ENCODE results near the gene FGGY.

FGGY gene

DNA sequence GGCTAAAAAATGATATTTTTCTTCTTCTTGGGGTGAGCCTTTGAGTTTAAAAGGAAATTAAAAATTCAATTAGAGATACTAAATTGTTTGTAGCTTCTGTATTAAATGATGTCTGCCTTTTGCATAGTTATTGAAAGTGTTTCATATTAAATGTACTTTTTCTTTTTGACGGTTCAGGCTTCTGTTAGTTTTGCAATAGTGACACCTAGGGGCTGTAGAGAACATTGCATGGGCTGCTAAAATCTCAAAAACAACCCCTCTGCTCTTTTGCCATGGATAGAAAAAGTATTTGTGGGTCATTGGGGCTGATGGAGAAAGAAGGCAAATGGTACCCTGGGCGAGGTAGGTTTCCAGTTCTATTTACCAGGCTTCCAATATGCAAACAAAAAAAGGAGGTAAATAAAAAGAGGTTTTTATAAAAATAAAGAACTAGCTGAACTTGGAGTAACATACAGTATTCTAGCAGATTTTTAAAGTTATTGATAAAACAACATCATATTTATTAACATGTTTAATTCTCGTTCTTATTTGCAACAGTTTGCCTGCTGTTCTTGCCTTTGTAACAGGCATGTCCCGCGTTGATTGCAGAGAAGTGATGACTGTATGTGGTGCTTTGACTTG, 402.4 kb downstream of the FGGY start:
- peak; percentile 64 for TF ChIP-seq CTCF (IDR thresholded peaks at IDR 0.05; ENCODE audit: borderline replicate concordance, control extremely low read depth, extremely low read depth, insufficient read depth, missing control alignments)
- DNase-seq (ENCODE audit: low spot score): peak; percentile 34
- in situ Hi-C loops (cut with MboI; ENCODE audit: low sequenced_read_pairs, unreplicated experiment): no loop called here

DNA sequence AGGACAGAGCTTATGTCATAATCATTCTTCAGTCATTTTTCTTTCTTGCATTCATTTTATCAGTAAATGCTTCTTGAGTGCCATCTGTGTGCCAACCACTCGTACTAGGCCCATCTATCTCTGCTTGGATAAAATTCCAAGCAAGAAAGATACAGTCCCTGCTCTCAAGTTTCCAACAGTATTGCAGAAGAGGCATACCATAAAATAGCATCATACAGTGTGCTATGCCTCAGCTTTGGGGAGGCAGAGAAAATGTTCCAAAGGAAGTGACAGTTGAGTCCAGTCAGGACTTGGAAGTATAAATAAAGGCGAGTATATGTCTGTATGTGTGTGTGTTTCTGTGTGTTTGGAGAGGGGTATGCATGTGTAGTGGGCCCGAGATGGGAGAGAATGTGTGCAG, 404.5 kb downstream of the FGGY start:
- DNase-seq (ENCODE audit: low spot score): no peak
- in situ Hi-C loops (cut with MboI; ENCODE audit: low sequenced_read_pairs, unreplicated experiment): no loop called here
- TF ChIP-seq CTCF (IDR thresholded peaks at IDR 0.05; ENCODE audit: borderline replicate concordance, control extremely low read depth, extremely low read depth, insufficient read depth, missing control alignments): no peak

DNA sequence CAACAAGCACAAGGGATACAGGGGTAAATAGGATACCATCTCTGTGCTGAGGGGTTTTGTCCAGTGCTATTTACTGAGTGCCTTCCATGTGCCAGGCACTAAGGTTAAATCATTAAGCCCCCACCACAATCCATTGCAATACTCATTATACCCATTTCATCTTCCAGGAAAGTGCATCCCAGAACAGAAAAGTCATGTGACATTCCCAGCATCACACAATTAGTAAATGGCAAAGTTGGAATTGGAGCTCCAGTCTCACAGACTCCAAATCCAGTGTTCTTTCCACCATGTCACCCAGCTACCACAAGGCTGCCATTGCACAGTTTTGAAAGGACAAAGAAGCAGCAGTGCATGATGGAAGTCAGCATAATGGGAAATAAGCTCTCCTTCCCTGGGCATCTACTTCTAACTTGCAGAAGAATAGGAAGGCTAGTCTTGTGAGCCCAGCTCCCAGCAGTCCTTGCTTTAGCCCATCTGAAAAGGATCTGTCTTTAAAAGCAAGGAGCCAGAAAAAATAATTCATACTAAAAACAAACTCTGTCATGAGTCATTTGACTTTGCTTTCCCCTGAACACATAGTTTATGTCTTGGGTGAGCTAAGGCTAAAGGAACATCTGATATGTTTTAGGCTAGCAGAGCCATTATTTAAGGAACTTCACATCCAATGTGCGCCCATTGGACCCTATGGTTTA, 406.5 kb downstream of the FGGY start:
- in situ Hi-C loops (cut with MboI; ENCODE audit: low sequenced_read_pairs, unreplicated experiment): no loop called here
- DNase-seq (ENCODE audit: low spot score): no peak
- no peak for TF ChIP-seq CTCF (IDR thresholded peaks at IDR 0.05; ENCODE audit: borderline replicate concordance, control extremely low read depth, extremely low read depth, insufficient read depth, missing control alignments)

- DNase-seq (ENCODE audit: low spot score): no peak
- no peak for TF ChIP-seq CTCF (IDR thresholded peaks at IDR 0.05; ENCODE audit: borderline replicate concordance, control extremely low read depth, extremely low read depth, insufficient read depth, missing control alignments)
- in situ Hi-C loops (cut with MboI; ENCODE audit: low sequenced_read_pairs, unreplicated experiment): no loop called here
Observed at GRCh38 chr1:59703918-59704378, 407.1 kb downstream of the FGGY start.

DNA sequence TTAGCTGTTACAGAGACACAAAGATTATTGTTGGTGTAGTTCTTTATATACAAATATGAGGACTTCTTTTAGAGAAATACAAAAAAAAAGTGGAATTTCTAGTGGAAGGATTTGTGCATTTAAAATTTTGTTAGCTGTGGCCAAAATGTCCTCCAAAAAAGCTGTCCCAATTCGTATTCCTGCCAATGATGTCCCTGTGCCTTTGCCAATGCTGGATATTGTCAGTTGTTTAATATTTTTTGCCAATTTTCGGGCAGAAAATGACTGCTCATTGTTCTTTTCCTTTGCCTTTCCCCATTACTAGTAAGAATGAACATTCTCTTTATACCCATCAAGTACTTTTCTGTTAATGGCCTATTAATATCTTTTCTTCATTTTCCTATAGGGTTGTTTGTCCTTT, 407.8 kb downstream of the FGGY start:
- in situ Hi-C loops (cut with MboI; ENCODE audit: low sequenced_read_pairs, unreplicated experiment): no loop called here
- TF ChIP-seq CTCF (IDR thresholded peaks at IDR 0.05; ENCODE audit: borderline replicate concordance, control extremely low read depth, extremely low read depth, insufficient read depth, missing control alignments): no peak
- no peak for DNase-seq (ENCODE audit: low spot score)

DNA sequence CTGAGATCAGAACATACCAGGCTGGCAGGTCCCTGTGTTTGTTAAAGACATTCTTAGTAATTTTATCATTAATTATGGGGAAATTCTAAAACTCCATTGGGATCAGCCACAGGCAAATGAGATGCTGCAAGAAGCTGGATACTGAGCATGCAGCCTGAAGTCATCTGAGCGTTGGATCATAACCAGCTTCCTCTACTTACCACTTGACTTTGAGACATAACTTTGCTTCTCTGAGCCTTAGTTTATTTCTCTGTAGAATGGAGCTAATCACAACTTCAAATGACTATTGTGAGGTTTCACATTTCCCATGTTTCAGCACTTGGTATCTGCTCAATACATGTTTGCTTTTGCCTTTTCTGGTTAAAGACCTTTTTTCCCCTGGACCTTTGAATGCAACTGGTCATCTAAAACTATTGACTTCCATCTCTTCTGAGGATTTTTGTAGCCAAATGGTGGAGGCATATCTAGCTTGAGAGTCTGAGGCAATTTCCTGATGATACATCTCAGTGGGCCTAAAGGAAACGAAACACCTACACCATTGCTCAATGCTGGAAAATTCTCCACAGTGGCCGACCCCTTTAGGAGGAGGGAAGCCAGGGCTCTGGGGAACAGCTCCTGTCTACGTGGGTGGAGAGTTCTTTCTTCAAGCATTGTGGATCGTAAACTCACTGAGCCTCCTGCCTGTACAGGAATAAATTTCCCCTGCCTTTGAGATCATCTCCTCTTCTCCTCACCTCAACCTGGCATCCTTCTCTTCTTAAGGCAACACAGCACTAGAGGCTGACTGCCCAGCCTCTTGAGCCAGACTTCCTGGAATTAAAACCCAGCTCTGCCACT, 408.8 kb downstream of the FGGY start:
- TF ChIP-seq CTCF (IDR thresholded peaks at IDR 0.05; ENCODE audit: borderline replicate concordance, control extremely low read depth, extremely low read depth, insufficient read depth, missing control alignments): no peak
- no peak for DNase-seq (ENCODE audit: low spot score)
- in situ Hi-C loops (cut with MboI; ENCODE audit: low sequenced_read_pairs, unreplicated experiment): no loop called here

All from GM13976 (cell line).